HG02678 (cell line): ENCODE results near the gene RPS6KA2.

Experiments used
- ATAC-seq: cut with Tn5 transposase; IDR thresholded peaks from one replicate; pipeline ENCODE4 v1.9.1; 2021; ENCODE audit warnings: mild to moderate bottlenecking, moderate library complexity; ENCODE audit not compliant: unreplicated experiment

Gene RPS6KA2

DNA sequence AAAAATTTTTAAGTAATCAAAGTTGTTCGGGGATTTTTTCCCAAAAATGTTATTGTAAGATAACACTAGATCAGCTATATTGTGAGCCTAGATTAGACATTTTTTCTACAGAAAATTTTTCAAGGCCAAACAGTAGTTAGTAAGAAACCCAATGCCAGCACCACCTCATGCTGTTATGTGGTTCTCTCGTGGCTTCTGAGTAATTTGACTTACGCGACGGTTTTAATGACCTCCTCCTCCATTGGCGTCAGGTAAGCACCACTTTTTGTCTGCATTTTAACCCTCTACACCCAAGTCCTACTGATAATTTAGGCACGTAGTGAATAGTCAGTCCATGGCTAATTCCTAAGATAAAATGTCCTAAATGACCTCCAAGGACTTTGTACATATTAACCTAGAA is 9.7 kb downstream of the RPS6KA2 start:
- no peak for ATAC-seq

DNA sequence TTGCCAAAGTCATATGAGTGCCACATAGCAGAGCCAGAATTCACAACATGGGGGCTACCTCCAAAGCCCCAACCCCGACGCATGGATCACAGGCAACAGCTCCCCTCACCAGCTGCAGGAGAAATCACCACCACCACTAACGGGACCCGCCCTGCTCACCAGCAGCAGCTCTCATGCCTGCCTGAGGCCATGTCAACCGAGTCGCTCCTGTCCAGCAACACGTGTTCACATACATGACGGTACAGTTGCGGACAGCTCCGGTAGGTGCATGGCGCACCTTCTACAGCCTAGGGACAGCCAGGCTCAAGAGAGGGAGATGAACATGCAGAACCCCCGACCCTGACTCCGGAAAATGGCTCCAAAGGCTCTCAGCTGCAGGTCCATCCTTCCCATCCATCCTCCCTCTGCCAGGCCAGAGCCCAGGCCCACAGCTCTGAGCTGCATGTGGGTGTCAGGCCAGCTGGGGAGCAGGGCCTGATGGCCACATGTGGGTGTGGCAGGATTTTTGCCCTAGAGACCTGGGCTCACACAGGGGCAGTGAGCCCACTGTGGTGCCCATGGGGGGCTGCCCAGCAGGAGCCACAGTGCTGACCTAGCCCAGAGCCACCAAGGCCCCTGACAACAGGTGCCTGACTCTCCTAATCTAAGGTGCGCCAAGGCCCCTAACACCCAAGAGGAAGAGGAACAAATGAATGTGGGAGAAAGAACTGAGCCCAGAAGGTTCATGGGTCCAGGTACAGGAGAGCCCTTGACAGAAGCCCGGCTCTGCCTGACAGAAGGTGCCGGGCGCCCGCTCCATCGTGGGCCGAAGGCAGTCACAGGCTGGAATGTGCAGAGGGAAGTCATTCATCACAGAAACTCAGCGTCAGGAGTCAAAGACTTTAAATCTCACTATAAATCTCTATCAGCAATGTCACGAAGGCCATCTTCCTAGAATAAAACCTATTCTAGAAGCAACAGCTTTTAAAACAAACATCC is 10.5 kb downstream of the RPS6KA2 start:
- ATAC-seq = no peak

GRCh38 chr6:166615059-166615770 is 11.8 kb downstream of the RPS6KA2 start:
- ATAC-seq = no peak

GRCh38 chr6:166614589-166614988 is 12.5 kb downstream of the RPS6KA2 start:
- ATAC-seq = no peak

- ATAC-seq = no peak
Observed at GRCh38 chr6:166614171-166614583, 12.9 kb downstream of the RPS6KA2 start.

- no peak for ATAC-seq
Observed at GRCh38 chr6:166613027-166613426, 14.0 kb downstream of the RPS6KA2 start.

DNA sequence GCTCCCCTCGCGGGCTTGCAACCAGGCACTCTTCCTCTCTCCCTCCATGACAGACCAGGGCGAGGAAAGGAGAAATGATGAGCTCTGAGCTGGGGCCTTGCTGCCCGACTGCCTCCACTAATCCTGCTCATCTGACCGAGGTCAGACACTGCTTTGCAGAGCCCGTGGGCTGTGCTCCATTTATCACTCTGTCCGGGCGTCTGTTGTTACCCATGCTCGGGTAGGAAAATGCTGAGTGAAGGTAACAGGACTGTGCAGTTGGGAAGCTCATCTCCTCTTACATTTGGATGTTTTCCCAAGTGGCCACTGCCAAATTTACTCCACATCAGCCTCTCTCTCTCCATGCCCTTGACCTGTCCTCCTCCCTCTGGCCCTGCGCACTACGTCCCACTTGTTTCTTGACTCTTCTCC is 14.6 kb downstream of the RPS6KA2 start:
- ATAC-seq = no peak

GRCh38 chr6:166611631-166612030 is 15.4 kb downstream of the RPS6KA2 start:
- no peak for ATAC-seq

DNA sequence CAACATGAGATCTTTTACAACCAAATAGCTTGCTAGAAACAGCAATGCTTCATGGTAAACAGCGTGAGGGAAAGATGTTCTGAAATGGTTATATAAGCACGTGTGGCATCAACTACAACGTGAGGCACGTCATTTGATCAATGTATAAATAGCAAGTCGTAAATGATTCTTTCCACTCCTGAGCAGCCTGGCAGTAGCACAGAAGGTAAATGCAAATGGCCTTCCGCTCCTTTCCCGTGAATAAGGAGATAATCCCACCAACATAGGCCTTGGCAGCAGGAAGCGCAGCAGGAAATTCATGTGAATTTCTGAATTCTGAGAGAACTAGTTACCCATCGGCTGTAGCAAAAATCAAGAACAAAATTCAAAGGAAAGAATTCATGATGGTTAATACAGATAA is 17.0 kb downstream of the RPS6KA2 start:
- ATAC-seq = no peak

- no peak for ATAC-seq
Observed at GRCh38 chr6:166608774-166609173, 18.3 kb downstream of the RPS6KA2 start.

- no peak for ATAC-seq
Observed at GRCh38 chr6:166605752-166606151, 21.3 kb downstream of the RPS6KA2 start.

DNA sequence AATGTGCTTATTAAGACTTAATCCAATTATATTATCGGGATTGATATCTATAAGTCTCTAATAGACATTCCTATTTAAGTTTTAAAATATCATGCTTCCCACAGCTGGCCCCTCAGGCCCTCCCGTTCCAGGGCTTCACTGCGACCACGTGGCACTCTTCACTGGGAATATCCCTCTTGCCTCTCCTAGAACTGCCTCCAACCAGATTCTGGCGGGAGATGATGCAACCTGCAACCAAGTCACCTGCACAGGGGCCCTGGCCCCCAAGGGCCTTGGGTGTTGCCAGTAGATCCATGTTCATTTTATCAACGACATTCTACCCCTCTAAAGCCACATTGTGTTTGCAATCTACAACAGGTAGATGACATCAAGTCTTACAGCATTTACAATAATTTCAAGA is 22.1 kb downstream of the RPS6KA2 start:
- no peak for ATAC-seq

- ATAC-seq = no peak
Observed at GRCh38 chr6:166604328-166604727, 22.7 kb downstream of the RPS6KA2 start.

DNA sequence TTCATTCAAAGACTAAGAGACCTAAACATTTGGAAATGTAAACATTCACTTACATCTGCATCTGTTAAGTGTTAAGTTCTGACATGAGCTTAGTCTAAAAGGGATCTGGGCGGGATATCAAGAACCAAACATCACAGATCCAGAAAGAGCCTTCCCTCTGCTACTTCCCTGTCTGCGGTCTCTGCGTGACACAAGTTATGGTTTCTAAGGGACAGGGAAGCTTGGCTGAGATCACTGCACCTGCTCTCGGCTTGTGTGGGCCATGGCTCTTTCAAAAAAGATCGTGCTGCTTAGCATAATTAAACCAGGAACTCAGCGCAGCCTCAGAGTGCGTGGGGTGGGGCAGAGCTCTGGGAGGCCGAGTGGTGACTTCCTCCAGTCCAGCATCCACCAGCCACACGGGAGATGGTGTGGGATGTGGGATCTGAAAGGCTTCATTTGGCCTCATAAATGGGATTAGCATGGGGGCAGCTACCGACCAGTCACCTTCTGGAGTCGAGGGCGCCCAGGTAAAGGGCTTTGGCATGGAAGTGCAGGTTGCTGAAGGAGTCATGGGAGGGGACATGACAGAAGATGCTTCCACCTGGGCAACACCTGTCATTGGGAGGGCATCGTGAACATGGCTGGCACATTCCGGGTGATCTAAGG is 23.9 kb downstream of the RPS6KA2 start:
- ATAC-seq = no peak

DNA sequence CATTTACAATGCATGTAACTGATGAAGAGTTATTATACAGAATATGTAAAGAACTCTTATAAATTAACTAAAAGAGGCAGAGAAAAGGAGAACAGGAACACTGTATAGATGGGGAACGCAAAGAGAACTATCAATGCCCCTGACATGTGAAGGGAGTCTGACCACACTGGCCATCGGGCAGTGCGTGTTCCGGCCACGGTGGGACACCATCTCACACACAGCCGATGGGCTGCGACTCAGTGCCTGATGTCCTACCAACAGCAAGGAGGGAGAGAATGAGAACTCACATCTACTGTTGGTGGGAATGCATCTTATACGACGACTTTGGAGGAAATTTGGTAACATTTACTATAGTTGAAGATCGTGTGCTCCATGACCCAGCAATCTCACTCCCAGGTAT is 25.1 kb downstream of the RPS6KA2 start:
- ATAC-seq = no peak

- ATAC-seq = no peak
Observed at GRCh38 chr6:166600931-166601330, 26.1 kb downstream of the RPS6KA2 start.

- no peak for ATAC-seq
Observed at GRCh38 chr6:166599205-166599604, 27.8 kb downstream of the RPS6KA2 start.

- no peak for ATAC-seq
Observed at GRCh38 chr6:166598441-166599138, 28.5 kb downstream of the RPS6KA2 start.

GRCh38 chr6:166597711-166598440 is 29.2 kb downstream of the RPS6KA2 start:
- ATAC-seq = no peak
